Cardiac septum (tissue), 1 donor: Measurements from ENCODE around the gene CAND2. TPM values are rescaled to one million over a fixed set of nuclear protein-coding genes. Genes with fewer than 3 reads are reported as not detected.
"Not testable (repeated sequence)": the region's sequence is repeated elsewhere in the genome, so short reads cannot be mapped to it uniquely, and the experiment has no call there.

Experiments used
- DNase-seq: peaks from one replicate; pipeline ENCODE4 v3.0.0-alpha.2; 2020; ENCODE audit warnings: low spot score
- intact Hi-C: fragments of 100-400 bp; cut with DNase I; formaldehyde crosslinking; loops from one replicate; pipeline ENCODE4 v1.14.0; 2022
- total RNA-seq: library from RNA; stranded (reverse); fragmentation: NEBNext Ultra II Directional; extraction: Animal tissue kit (Norgen Biotek cat#: 25700); gene quantifications from one replicate; pipeline ENCODE4 v1.2.1, GENCODE V29; 2021
- donor health status: DM: no; HTN: no; CAD: no.

Gene CAND2
- total RNA-seq, 1 donor from 2014 or later = 62.6 TPM

- intact Hi-C loops = no loop called here
- DNase-seq = no peak
These were observed 22.3 kb downstream of the CAND2 start for GRCh38 chr3:12818773-12819172.

DNA sequence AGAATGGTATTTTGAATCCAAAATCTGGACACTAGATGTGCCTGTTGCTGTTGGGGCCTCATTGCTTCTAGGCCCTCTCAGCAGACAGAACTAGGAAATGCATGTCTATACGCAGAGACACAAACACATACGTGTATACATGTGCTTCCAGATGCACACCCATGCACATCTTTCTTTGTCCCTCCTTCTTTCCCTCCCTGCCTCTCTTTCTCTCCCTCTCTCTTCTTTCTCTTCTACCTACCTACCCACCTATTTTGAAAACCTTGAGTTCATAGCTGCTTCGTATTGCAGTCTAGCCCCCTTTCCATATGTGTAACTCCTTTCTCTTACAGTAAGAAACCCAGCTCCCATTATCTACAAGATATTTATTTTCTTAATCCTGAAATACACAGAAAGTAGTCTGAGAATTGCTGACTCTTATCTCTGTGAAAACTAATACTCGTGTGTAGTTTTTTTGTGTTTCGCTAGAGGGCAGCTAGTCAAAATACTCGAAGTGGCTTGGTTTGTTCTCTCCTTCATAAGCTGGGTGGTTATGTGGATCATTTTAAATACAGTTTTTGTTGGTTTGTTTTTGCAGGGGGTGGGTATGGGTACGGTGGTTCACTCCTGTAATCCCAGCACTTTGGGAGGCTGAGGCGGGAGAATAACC lies 26.4 kb downstream of the CAND2 start:
- intact Hi-C loops = no loop called here
- no peak for DNase-seq

DNA sequence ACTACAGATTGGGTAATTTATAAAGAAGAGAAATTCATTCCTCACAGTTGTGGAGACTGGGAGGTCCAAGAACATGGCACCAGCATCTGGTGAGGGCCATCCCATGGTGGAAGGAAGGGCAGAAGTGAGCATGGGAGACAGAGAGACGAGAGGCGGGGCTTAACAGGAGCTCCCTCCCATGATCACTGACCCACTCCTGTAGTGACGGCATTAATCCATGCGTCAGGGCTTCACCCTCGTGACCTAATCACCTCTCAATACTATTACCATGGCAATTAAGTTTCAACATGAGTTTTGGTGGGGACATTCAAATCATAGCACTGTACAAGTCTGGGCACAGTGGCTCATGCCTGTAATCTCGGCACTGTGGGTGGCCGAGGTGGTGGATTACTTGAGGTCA lies 27.8 kb downstream of the CAND2 start:
- DNase-seq = no peak
- intact Hi-C loops = no loop called here

DNA sequence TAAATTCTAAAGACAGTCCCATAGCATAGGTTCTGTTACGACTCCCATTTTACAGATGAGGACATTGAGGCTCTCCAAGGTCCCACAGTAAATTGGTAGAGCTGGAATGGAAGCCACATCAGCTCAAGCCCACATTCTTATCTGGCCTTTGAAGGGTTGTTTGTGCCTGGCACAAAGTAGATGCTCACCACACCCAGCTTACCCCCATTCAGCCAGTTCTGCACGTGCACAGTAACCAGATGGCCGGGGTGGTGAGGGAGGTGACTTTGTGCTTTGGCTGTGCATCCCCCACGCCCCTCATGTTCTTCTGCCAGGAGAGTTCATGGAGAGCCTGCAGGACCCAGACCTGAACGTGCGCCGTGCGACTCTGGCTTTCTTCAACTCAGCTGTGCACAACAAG lies 28.7 kb downstream of the CAND2 start:
- no peak for DNase-seq
- intact Hi-C loops = no loop called here

- DNase-seq = no peak
- intact Hi-C loops = no loop called here
These were observed 32.3 kb downstream of the CAND2 start for GRCh38 chr3:12828751-12829150.

DNA sequence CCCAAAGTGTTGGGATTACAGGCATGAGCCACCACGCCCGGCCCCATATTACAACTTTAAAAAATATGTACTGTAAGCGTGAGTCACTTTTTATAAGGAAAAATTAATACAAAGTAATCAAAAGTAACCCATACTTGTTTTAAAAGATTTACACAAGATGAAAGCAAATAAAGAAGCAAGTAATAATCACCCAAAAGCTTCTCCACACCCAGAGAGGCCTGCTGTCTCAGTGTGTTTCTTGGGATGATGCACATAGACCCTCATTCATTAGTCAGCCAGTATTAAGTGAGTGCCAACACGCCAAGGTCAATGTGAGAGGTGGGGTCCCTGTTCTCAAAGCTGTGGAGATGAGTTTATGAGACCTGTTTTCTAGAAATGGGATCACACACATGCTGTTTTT lies 32.9 kb downstream of the CAND2 start:
- intact Hi-C loops = no loop called here
- no peak for DNase-seq

DNA sequence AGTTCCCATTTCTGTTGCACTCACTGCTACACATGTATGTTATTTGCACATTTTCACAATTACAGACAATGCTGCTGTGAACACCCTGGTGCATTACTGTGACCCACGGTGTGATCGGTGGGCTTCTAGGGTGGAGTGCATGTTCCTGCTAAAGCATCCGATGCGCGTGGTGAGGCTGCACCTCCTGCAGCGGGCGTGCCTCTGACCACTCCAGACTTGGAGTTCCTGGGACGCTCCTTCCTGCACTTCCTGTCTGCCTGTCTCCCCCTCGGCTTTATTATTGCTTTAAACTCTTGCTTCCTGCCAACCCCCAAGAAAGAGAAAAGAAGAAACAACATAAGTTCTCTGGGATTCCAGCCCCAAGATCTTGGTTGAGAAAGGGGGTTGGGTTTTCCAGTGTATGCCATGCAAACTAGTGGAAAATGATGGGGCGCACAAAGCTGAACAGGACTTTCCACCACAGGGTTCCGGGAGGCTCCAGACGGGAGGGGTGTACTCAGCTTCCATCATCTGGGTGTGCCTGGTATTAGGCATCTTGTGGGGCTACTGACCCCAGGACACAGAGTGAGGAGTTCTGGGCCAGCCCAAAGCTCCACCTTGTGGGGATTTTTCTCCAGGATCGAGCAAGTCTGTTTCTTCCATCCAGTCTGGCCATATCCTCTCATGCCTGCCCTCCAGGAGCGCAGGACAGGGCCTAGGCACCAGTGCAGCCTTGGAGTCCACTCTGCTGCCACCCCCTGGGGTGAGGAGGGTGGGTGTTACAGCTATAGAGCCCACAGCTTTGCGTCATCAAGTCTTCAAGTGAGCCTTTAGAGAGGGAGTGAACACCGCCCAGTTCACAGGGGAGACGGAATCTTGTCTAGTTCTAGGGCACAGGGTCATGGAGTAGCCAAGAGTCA lies 33.7 kb downstream of the CAND2 start:
- no peak for DNase-seq
- intact Hi-C loops = no loop called here

DNA sequence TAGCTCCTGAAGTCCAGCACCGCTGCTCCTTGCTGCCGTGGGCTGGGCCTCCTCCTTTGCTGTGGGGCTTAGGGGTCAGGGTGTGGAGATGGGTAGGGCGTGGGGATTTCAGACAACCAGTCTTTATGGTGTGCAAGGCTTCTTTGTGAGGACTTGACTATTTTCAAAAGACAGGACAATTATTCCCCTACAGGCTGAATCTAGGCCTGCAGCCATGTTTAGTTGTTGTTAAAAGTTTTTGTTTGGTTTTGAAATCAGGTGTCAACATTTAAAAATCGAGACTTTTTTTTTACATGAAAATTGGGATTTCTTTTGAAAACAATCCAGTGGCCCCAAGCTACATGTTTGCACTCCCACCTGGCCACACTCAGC lies 34.3 kb downstream of the CAND2 start:
- DNase-seq = no peak
- intact Hi-C loops = no loop called here

DNA sequence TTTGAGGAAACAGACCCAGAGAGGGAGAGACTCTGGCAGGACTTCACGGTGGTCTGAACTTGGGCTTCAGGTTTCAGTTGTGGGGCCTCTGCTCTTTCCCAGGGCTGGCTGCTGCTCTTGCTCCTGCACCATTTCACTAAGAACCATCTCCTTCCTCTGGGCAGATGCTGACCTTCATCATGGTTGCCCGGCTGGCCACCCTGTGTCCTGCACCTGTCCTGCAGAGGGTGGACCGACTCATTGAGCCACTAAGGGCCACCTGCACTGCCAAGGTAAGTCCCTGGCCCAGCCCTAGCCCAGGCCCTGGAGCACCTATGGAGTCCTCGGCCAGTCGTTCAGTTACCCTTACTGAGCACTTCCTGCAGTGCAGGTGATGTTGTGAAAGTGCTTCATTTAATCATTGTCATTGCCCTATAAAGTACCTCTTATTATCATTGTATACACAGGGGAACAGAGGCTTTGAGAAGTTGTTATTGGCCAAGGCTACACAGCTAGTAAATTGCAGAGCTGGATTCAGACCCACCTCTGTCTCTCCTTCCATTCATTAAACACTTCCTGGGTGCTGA lies 34.9 kb downstream of the CAND2 start:
- DNase-seq = no peak
- intact Hi-C loops = no loop called here

DNA sequence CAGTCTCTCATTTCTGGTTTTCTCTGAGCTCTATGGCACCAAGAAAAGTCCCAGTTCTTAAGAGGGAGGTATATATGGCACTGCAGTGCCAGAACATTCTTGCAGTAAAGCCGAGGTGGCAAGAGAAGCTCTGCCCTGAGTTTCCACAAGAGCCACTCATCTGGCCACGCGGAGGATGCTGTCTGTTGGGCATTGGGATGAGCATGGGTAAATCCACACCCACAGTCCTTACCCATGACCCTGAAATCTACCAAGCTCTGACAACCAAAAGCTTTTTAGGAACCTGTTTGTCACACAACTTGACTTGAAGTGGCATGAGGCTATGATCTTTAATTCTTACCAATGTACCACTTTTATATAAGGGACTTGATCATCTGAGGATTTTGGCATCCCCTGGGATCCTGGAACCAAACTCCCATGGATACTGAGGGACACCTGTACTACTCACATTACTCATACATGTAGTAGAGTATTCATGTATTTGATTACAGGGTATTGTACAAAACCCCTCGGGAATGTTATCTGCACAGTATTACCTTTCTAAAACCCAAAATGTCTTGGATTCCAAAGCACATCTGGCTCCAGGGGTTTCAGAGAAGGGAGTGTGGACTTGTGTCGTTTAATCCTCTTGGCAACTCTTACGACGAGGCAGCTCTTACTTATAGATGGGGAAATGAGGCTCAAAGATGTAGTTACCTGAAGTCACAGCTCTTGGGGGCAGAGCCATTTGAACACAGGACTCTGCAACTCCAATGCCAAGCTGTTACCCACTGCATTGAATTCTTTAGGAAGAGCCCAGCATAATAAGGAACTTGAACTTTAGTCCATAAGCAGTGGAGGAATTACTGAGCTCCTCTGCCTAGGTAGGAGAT lies 36.1 kb downstream of the CAND2 start:
- intact Hi-C loops = no loop called here
- no peak for DNase-seq

DNA sequence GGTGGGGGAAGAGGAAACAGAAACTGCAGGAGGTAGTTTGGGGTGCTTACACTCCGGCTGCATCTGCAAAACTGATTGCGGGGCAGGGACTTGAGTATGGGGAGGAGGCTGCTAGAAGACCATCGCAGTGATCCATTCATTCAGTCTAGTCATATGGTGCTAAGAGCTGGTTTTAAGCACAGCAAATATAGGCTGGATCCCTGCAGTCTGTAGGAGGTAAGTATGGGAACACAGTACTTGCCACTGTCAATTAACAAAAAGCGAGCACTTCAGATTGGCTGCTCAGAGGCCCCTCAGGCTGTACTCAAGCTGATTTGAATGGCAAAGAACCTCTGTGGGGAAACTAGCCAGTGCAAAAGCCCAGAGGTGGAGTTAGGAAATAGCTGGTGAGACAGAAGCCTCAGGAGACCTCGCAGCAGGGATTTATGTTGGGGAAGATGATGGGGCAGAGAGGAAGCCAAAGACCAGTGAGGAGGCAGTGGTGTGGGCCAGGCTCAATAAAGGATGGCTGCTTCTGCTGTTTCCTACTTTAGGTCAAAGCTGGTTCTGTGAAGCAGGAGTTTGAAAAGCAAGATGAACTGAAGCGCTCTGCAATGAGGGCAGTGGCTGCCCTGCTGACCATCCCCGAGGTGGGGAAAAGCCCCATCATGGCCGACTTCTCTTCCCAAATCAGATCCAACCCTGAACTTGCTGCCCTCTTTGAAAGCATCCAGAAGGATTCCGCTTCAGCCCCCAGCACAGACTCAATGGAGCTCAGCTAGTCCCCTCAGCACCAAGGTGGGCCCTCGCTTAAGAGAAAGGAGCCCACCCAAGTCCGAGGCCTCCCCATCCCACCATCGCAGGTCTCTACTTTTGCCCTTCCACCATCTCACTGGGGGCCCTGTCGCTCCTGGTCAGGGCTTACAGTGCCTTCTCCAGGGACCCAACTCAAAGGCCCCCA lies 37.0 kb downstream of the CAND2 start:
- intact Hi-C loops = no loop called here
- no peak for DNase-seq

GRCh38 chr3:12835052-12835665 lies 38.7 kb downstream of the CAND2 start:
- no peak for DNase-seq
- intact Hi-C loops = no loop called here

- DNase-seq = no peak
- intact Hi-C loops = no loop called here
These were observed 41.0 kb downstream of the CAND2 start for GRCh38 chr3:12837295-12837986.

GRCh38 chr3:12838179-12838965 lies 41.9 kb downstream of the CAND2 start:
- intact Hi-C loops = no loop called here
- DNase-seq = no peak

DNA sequence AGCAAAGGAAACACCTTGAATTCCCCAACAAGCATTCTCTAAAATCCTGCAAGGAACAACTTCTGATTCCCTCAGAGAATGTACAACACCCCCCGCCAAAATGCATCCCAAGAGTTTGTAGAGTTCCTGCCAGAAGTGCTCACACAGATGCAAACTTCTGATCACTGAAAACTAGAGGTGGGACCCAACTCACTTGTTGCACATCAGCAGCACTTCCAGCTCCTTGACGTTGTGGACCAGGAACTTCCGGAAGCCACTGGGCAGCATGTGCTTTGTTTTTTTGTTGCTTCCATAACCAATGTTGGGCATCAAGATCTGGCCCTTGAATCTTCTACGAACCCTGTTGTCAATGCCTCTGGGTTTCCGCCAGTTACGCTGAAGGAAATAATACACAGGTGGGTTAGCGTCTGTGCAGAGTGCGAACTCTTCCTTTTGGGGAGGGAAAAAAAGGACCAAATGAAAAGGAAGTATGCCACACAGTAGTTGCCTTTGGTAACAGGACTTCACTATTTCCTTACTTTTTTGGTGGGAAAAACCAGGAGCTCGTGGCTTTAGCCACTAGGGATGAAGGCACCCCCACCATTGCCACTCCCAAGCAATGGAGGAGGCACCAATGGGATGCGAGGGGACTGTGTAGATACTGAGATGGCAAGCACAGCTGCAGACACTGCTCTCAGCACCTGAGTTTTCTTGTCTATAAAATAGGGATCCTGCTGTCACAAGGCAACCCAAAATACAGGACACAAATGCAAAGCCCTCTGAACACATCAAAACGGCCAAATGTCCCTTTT lies 42.9 kb downstream of the CAND2 start:
- DNase-seq = no peak
- intact Hi-C loops = no loop called here

- DNase-seq, intact Hi-C loops: not testable (repeated sequence)
These were observed 43.7 kb downstream of the CAND2 start for GRCh38 chr3:12840148-12840547.
